HG03457 (cell line): ENCODE results near the gene TRIM33.

ENCODE experiments used
- ATAC-seq: cut with Tn5 transposase; IDR thresholded peaks from one replicate; pipeline ENCODE4 v1.9.1; 2021; ENCODE audit warnings: moderate number of reproducible peaks; ENCODE audit not compliant: unreplicated experiment

The TRIM33 gene

DNA sequence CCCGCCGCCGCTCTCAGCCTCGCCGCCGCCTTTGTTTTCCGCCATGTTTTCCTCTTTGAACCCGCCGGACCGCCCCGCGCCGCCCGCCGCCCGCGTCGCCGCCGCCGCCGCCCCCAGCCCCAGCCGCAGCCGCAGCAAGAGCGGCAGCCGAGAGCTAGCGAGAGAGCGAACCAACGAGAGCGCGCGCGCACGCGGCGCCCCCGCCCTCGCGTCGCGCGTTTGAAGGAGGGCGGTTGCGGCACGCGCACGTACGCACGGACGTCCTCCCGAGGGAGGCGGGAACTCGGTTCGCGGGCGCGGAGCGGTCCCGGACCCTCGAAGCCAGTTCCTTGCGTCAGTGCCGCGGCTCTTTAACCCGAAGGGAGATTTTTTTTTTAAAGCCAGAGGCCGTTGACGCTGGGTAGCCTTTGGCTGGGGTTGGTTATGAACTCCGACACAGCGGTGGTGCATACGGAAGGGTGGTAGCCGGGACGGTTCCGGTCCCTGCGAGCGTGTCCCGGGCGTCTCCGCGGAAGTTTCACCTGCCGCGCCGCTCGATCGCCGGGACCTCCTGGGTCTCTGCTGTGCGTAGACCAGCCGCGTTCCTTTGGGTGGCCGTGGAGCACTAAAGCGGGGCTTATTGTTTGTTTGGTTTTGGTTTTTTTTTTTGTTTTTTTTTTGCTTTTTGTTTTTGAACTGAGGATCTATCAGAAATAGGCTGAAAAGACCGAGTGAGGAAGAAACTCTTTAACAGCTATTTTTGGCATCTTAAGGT, at the start of gene TRIM33:
TSS of gene TRIM33 (minus strand) at position 172 of the 754 bp plus-strand sequence. CDS start at position 45, 127 bp downstream.
- peak; percentile 77 for ATAC-seq

DNA sequence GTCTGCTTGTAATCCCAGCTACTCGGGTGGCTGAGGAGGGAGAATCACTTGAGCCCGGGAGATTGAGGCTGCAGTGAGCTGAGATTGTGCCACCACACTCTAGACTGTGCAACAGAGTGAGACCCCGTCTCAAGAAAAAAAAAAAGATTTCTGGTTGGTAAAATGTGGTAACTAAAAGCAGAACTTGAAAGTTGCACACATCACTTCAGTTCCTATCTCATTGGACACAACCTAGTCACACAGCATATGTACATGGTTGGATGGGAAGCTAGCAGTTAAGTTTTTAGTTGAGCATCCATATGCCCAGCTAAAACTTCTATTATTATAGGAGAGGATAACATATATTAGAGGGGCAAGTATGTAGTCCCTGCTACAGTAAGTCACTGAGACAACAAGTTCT, 48.4 kb upstream of the TRIM33 start:
- ATAC-seq, result no peak

DNA sequence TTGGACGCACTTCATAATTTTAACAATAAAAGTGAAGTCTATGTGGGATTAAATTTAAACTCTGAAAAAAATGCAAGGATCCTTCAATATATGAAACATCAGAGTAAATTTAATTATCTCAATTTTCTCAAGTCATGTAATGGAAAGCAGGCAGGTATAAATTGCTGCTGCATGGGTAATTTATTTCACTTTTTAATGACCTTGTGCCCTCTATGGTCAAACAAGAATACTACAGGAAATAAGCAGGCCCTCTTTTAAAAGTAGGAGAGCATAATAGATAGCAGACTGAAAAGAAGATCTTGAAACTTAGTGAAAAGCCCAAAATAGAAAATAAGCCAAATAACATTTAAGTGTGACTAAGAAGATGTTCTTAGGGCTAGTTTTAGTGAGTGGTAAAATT, 47.5 kb upstream of the TRIM33 start:
- ATAC-seq, result no peak

DNA sequence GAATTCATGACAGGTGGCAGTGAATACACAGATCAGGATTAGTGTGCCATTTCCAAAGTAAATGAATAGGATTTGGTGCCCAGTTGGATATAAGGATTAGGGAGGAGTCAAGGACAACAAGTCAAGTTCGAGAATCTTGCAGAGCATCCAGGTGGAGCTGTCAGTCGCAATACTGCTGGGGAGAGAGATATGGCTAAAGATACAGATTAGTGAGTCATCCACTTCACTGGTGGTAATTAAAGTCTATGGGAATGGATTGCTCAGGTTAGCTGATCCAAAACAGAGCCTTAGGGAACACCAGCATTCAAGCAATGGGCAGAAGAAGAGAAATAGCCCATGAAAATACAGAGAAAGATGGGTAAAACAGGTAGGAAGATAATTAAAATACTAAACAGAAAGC, 43.6 kb upstream of the TRIM33 start:
- ATAC-seq, result no peak

DNA sequence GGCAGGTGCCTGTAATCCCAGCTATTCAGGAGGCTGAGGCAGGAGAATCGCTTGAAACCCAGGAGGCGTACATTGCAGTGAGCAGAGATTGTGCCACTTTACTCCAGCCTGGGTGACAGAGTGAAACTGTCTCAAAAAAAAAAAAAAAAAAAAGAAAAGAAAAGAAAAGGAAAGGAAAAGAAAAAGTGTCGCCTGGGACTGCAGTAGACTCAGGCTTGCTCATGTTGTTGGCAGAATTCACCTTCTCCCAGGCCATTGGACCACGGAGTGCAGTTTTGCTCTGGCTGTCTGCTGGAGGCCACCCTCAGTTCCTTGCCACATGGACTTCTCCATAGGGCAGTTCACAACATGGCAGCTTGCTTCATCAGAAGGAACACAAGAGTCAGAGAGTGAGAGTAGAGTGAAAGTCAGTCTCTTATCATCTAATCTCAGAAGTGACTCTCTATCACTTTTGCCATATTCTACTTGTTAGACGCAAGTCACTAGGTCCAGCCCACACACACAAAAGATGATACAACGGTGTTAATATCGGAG, 41.2 kb upstream of the TRIM33 start:
- ATAC-seq, result no peak

DNA sequence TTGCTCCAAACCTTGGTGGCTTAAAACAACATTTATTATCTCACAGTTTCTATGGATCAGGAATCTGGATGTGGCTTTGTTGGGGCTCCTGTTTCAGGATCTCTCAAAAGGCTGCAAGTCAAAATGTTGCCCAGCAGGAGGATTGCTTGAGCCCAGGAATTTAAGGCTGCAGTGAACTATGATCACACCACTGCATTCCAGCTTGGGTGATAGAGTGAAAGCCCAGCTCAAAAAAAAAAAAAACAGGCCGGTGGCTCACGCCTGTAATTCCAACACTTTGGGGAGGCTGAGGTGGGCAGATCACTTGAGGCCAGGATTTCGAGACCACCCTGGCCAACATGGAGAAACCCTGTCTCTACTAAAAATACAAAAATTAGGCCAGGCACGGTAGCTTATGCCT, 40.4 kb upstream of the TRIM33 start:
- ATAC-seq, result no peak

DNA sequence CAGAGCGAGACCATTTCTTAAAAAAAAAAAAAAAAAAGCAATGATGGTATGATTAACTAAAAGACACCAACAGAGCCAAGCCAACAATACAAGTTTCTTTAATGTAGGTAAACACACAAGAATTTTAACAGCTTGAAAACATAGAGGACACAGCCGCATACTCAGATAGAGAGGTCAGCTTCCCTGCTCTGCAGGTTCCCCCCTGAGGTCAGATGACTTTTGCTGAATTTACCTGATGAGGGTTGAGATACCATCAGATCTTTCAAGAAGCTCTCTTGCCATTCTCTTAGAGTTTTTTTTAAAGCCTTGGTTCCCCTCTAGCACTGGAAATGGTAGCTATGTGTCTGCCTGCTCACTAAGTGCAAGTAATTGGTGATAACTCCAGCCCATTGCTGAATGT, 39.3 kb upstream of the TRIM33 start:
- ATAC-seq, result no peak

DNA sequence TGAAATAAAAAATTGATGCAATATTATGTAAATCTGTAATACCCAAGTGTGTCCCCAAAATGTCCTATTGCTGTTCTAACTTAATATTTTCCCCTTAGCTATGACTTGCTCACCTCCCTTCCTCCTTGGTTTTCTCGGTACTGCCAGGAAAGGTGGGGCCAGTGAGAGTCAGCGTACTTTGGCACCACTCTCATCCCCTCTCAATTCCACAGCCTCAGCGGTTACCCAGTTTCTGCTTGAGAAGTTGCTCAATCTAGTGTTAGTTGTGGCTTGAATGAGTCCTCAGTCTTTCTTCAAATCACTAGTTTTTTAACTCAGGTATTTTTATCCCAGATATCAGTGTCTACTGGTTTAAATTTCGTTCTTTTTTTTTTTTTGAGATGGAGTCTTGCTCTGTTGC, 38.1 kb upstream of the TRIM33 start:
- no peak for ATAC-seq

DNA sequence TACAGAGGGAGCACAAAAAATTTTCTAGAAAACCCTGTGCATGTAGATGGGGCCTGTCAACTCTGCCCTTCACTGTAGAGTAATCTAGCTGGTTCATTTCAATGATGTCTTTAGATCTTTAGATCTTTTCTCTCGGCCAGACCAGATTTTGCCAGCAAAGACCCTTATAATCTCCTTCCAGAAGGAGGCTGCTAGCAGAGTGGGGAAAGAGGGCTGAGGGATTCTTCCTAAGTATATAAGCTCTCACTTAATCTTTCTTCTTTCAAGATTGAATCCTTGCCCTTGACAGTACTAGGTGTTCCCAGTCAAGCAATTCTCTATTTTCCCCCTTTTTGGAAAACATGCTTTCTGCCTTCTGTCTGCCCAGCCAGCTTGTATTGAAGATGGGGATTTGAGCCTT, 36.1 kb upstream of the TRIM33 start:
- ATAC-seq, result no peak

DNA sequence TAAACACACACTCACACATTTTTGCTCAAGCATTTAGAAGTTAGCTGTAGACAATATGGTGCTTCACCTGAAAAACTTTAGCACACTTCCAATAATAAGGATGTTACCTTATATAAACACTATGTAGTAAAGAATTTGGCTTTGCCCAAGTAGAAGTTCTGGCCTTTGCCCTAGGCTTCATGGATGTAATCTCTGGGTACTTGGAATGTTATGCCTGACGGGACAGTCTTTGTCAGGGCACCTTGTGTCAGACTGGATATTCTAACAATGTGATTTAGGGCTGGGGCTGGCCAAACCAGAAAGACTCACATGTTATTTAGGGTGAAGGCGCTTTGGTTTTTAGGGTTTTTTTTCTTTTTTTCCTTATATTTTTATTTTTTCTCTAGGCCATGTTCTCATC, 34.8 kb upstream of the TRIM33 start:
- no peak for ATAC-seq

DNA sequence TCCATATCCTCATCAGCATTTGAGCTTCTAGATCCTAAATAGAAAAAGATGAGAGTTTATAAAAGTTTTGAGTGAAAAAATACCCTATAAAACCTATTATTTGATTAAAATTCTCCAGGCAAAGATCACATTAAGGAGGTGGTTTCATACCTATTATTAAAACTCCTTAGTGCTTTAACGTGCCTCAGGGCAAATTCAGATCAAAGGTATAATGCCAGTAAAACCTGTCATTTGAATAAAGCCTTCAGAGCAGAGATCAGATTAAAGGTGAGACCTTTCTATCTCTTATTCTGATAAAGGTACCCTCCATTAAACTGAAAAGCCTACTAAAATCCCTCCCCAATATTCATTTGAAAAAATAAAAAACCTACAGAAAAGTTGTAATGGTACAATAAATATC, 34.3 kb upstream of the TRIM33 start:
- no peak for ATAC-seq

DNA sequence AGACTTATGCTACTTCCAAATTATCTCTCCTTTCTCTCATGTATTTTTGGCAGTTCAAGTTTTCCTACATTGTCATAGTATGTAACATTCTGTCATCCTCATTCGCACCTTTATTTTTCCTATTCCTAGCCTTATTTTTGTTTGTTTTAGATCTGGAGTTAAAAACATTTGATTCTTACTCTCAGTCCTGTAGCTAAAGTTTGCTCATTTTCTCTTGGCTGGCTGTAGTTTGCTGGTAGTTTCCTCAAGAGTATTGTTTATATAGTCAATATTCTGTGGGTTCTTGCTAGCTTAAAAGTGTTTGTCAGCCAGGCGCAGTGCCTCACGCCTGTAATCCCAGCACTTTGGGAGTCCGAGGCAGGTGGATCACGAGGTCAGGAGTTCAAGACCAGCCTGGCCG, 29.8 kb upstream of the TRIM33 start:
- no peak for ATAC-seq

DNA sequence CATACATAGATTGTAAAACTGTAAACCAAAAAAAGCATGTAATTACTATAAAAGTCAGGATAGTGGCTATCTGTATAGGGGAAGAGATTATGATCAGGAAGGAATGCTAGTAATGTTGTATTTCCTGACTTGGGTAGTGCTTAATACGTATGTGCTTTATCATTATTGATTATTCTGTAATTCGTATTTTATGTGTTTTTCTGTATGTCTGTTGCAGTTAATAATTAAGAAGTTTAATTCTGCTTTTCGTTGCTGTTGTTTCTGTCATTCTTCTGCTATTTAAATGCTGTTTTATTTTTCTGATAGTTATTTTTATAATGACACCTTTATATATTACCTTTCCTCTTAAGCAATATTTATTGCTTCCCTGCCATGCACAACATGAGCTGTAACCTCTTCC, 29.3 kb upstream of the TRIM33 start:
- no peak for ATAC-seq

DNA sequence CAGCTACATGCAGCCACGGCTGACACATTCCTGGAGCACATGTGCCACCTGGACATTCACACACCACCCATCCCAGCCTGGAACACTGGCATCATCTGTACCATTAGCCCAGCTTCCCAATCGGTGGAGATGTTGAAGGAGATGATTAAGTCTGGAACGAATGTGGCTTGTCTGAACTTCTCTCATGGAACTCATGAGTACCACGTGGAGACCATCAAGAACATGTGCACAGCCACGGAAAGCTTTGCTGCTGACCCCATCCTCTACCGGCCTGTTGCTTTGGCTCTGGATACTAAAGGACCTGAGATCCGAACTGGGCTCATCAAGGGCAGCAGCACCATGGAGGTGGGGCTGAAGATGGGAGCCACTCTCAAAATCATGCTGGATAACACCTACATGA, 25.0 kb upstream of the TRIM33 start:
- ATAC-seq, result no peak

DNA sequence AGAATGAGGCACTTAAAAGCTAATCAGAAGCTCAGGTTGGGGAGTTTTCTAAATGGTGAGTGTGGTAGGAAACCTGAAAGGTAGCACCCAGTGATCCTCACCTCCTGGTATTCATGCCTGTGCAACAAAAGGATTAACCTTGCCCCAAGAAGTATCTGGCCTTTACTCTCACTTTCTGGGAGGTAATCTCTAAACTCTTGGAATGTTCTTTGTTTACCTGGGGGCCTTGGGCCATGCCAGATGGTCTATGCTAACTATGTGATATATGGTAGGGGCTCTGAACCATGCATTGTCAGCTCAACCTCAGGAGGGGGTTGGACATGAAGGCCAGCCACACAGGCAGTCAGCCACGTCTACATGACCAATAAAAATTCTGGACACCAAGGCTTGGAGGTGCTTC, 24.4 kb upstream of the TRIM33 start:
- no peak for ATAC-seq

DNA sequence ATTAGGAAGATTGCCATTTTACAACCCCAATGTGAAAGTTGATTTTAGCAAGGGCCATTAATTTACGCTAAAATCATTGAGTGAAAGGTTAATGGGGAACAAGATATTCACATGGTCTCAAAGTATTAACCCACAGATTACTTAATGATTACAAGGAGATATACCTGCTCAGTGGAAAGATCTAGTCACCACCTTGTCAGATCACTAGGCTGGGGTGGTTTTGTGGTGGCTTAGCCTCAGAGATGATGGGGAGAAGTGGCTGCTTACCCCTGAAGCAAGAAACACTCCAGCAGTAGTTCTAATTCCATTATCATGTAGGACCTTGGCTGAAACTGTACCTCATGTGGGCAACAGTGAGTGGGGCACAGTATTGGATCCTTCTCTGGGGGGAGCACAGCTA, 20.1 kb upstream of the TRIM33 start:
- no peak for ATAC-seq

DNA sequence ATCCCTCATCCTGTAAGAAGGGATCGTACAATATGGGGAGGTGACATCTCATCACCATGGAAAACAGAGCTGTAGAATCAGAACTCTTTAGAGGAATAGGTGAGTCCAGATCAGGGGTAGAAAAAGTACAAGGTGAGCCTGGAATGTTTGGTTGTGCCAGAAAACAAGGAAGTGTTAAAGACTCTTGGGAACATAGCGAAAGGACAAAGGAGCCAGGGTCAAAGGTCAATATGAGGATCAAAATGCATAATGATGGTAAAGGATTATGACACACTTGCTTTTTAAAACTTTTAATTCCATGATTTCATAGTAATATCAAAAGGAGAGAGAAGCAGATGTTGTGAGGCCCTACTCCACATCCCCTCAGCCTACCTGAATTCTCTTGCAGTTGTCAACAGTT, 19.2 kb upstream of the TRIM33 start:
- no peak for ATAC-seq

DNA sequence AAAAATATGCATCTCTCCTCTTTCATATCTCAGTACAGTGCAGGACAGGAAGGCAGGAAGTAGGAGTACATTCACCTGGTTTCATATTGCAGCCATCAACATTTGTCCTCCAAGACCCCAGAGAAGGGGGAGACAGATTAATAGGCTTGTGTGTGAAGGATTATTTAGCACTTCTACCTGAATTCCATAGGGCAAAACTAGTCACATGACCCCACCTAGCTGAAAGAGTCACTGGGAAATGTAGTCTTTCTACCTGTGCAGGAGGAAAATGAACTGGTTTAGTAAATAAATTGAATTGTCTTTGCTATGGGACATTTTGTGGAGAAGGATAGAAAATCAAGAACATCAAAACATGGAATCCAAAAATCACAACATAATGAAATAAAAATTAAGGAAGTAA, 13.9 kb upstream of the TRIM33 start:
- ATAC-seq, result no peak

DNA sequence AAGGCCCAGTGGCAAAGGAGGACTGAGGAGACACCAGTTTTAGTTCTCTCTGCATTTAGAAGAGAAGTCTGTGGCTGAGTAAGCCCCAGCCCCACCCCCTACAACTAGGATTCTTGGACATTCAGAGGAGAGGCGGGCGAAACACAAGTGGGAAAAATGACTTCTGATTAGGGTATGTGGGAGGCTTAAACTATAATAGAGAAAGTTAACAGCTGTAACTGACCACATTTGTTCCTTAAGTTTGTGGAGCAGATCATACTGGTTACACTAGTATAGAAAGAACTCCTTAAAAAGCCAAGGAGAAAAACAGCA, 11.2 kb upstream of the TRIM33 start:
- ATAC-seq, result no peak

DNA sequence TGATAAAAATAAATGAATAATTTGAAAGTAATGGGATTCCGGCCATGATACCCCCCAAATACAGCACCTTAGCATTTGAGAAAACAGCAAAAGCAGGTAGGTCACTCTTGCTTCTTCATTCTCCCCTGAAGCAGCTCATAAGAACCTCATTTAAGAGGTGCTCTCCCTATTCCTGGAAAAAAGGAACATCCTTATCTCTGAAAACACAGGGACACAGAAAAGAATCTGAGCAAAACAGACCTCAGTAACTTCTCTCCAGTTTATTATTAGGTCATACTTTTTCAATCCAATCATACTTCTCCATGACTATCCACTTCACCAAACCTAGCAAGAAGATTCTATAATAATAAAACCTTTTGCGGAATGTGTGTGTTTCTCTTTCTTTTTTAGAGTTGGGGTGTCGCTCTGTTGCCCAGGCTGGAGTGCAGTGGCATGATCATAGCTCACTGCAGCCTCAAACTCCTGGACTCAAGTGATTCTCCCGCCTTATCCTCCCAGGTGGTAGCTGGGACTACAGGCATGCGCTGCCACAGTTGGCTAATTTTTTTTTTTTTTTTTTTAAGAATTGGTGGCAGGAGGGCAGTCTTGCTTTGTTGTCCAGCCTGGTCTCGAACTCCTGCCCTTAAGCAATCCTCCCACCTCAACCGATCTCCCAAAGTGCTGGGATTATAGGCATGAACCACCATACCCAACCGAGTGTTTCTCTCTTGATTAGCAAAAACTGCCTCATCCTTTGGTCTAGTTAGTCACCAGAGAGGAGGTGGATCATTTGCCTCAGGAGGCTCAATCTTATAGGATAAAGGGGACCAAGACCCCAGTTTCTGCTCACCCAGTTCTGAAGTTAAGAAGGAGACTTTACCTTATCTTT, 10.6 kb upstream of the TRIM33 start:
- no peak for ATAC-seq

DNA sequence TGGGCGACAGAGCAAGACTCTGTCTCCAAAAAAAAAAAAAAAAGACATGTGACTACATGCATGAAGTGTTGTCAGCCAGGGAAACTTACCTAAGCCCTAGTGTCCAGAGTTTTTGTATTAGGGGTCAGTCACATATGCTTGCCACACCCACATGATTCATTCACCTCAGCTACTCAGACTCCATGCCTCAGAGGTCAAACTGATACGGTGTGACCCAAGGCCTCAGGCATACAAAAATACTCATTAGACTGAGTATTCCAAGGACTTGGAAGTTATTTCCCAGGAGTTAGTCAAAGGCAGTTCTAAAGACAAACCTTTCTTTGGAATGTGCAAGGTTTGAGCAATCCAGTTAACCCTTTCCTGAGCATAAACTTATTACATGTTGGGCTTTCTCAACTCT, 6.3 kb upstream of the TRIM33 start:
- no peak for ATAC-seq

DNA sequence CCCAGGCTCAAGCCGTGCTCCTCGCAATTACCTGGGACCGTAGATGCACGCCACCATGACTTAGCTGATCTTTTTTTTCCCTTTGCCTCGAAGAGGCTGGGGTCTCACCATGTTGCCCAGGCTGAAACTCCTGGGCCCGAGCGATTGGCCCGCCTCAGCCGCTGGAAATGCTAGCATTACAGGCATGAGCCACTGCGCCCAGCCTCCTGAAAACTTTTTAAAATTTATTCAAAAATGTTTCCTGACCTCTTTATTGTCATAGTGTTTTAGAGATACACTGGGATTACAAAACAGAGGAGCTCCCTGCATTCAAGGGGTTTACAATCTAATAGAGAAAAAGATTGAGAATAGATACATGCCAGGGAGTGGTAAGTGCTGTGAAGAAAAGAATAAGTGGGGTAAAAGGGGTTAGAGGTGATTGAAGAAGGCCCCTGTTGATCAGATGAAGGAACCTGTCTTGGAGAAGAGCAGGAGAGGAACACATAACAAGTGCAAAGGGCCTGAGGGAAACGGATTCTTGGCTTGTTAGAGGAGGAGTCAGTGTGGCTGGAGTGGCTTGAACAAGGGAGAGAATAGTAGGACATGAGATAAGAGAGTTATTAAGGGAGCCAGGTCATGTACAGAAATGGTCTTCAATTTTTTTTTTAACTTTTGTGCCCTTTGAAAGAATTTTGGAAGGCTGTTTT, 1.7 kb upstream of the TRIM33 start:
- ATAC-seq, result no peak
